Keratinocyte (primary cell): ENCODE results near the gene KSR2. TPM values are rescaled to one million over a fixed set of nuclear protein-coding genes. Genes with fewer than 3 reads are reported as not detected.

ENCODE experiments used
- DNase-seq: peaks from one replicate; pipeline ENCODE4 v3.0.0-alpha.2; 2011; ENCODE audit warnings: low read depth, missing footprints, low spot score
- FAIRE-seq: peaks from 2 replicates; lab custom pipeline; 2011; peaks lifted over from hg19 to GRCh38; lab: Jason Lieb, UNC
- H2AFZ ChIP-seq: 2 replicates; pipeline ENCODE4 v1.6.0; 2012; ENCODE audit warnings: low read length, control low read depth, inconsistent platforms; ENCODE audit not compliant: control insufficient read depth
- H3K27ac ChIP-seq: 2 replicates; pipeline ENCODE4 v1.5.1; 2011; ENCODE audit warnings: low read length; ENCODE audit not compliant: control insufficient read depth, insufficient read depth
- H3K27me3 ChIP-seq: 3 replicates; pipeline ENCODE4 v1.6.0; 2011; ENCODE audit warnings: low read length; ENCODE audit not compliant: control insufficient read depth, insufficient read depth; ENCODE audit errors: extremely low read depth
- H3K36me3 ChIP-seq, 2 experiments: 2 replicates in 1 of 2; 3 replicates in 1 of 2; pipeline ENCODE4 v1.5.1; 2011; ENCODE audit warnings: low read length in 2 of 2, mild to moderate bottlenecking in 1 of 2; ENCODE audit not compliant: control insufficient read depth in 2 of 2, insufficient read depth in 2 of 2; ENCODE audit errors: extremely low read depth in 1 of 2
- H3K4me1 ChIP-seq: 3 replicates; pipeline ENCODE4 v1.5.1; 2011; ENCODE audit warnings: low read length; ENCODE audit not compliant: control insufficient read depth, insufficient read depth; ENCODE audit errors: extremely low read depth
- H3K4me2 ChIP-seq: 3 replicates; pipeline ENCODE4 v1.6.0; 2011; ENCODE audit warnings: low read depth, low read length; ENCODE audit not compliant: control insufficient read depth, insufficient read depth; ENCODE audit errors: extremely low read depth
- H3K4me3 ChIP-seq, 3 experiments: fragments of 200-600 bp in 1 of 3; sonication (generic) in 1 of 3; 2 replicates in 2 of 3; 3 replicates in 1 of 3; pipeline ENCODE4 v1.5.1; 2011 to 2016; ENCODE audit warnings: low read length in 3 of 3, mild to moderate bottlenecking in 3 of 3, control low read depth in 2 of 3, inconsistent platforms in 1 of 3, low read depth in 1 of 3, mixed read lengths in 1 of 3, mixed run types in 1 of 3, moderate library complexity in 1 of 3; ENCODE audit not compliant: control insufficient read depth in 2 of 3, insufficient read depth in 2 of 3; ENCODE audit errors: extremely low read depth in 1 of 3
- H3K79me2 ChIP-seq: 2 replicates; pipeline ENCODE4 v1.6.0; 2012; ENCODE audit warnings: low read length; ENCODE audit not compliant: control insufficient read depth, insufficient read depth
- H3K9ac ChIP-seq: 3 replicates; pipeline ENCODE4 v1.6.0; 2011; ENCODE audit warnings: low read length; ENCODE audit not compliant: control insufficient read depth, insufficient read depth; ENCODE audit errors: extremely low read depth
- H3K9me1 ChIP-seq: 3 replicates; pipeline ENCODE4 v1.6.0; 2011; ENCODE audit warnings: low read length; ENCODE audit not compliant: control insufficient read depth, insufficient read depth; ENCODE audit errors: extremely low read depth
- H3K9me3 ChIP-seq: 2 replicates; pipeline ENCODE4 v1.5.1; 2012; ENCODE audit warnings: low read depth, low read length; ENCODE audit not compliant: control insufficient read depth
- H4K20me1 ChIP-seq: 3 replicates; pipeline ENCODE4 v1.6.0; 2011; ENCODE audit warnings: low read length; ENCODE audit not compliant: control insufficient read depth, insufficient read depth; ENCODE audit errors: extremely low read depth
- EZH2 ChIP-seq: IDR thresholded peaks from one replicate; pipeline ENCODE4 v1.6.1; 2012; ENCODE audit warnings: inconsistent platforms, mild to moderate bottlenecking, low read length, moderate library complexity
- dilution Hi-C: fragments of 300-500 bp; cut with MboI; formaldehyde crosslinking; loops from one replicate; pipeline ENCODE4 v1.7.0; 2020; ENCODE audit warnings: low sequenced_read_pairs; ENCODE audit not compliant: extremely low pct_ligation_motif_present
- polyA plus RNA-seq, 5 experiments: library from polyadenylated mRNA; depleted of rRNA in 3 of 5; stranded (reverse) in 3 of 5; stranded (forward) in 1 of 5; unstranded in 1 of 5; fragments of >200 nt; gene quantifications; 1 replicate in 1 of 5; 2 replicates in 3 of 5; 3 replicates in 1 of 5; pipeline versions ENCODE4 v1.2.1 to v1.2.3, GENCODE V29; 2011 to 2012; ENCODE audit warnings: missing spikeins in 2 of 5, low read depth in 1 of 5, low replicate concordance in 1 of 5
- TF ChIP-seq, protein P1 (sequence below), 3 experiments: IDR thresholded peaks in 1 of 3; conservative IDR thresholded peaks in 1 of 3; optimal IDR thresholded peaks in 1 of 3; 2 replicates in 2 of 3; 3 replicates in 1 of 3; pipeline versions ENCODE3 to v1.5.1; 2011; ENCODE audit warnings: low read length in 3 of 3, mild to moderate bottlenecking in 3 of 3, moderate library complexity in 2 of 3, control low read depth in 1 of 3, inconsistent platforms in 1 of 3; ENCODE audit not compliant: insufficient read depth in 2 of 3; ENCODE audit errors: extremely low read depth in 1 of 3

Gene KSR2
- polyA plus RNA-seq, 1 donor (not counting 4 experiments of a cell fraction or from before 2014, with no cell fraction given): 0.01 TPM

GRCh38 chr12:117498880-117499279 is 469.9 kb downstream of the KSR2 start:
- dilution Hi-C loops: no loop called here
- no peaks in the 10 kb centered on the region for H3K36me3 ChIP-seq
- no peak for FAIRE-seq

DNA sequence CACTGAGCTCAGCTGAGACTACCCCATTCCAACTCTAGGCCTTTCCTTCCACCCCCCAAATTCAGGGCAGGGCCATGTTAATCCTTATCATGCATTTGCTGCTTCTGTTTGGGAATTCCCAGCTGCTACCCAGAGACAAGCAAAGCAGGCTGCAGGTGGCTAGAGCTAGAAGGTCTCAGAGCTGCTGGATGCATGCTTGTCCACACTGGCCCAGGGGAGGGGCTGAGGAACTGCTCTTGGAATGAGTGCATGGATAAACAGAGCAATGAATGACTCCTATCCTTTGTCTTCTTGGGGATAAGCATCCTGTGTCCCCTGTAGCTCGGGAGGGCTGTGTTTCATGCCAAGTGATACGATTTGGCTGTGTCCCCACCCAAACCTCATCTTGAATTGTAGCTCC is 470.5 kb downstream of the KSR2 start:
- Histone ChIP-seq H2AFZ (no peak overlapping the region), H3K4me1 (no peaks in the 10 kb centered on the region), H3K4me3 (no peak overlapping the region), H3K9me3 (no peaks in the 10 kb centered on the region), H3K79me2 (no peaks in the 10 kb centered on the region), H3K27me3 (no peaks in the 10 kb centered on the region), H3K36me3 (no peaks in the 10 kb centered on the region), H3K9me1 (no peaks in the 10 kb centered on the region), H4K20me1 (no peaks in the 10 kb centered on the region), H3K27ac (no peak overlapping the region), H3K4me2 (no peak overlapping the region), H3K9ac (no peak overlapping the region)
- dilution Hi-C loops: no loop called here
- FAIRE-seq: no peak
- TF ChIP-seq EZH2: no peak
- TF ChIP-seq, protein P1, sequence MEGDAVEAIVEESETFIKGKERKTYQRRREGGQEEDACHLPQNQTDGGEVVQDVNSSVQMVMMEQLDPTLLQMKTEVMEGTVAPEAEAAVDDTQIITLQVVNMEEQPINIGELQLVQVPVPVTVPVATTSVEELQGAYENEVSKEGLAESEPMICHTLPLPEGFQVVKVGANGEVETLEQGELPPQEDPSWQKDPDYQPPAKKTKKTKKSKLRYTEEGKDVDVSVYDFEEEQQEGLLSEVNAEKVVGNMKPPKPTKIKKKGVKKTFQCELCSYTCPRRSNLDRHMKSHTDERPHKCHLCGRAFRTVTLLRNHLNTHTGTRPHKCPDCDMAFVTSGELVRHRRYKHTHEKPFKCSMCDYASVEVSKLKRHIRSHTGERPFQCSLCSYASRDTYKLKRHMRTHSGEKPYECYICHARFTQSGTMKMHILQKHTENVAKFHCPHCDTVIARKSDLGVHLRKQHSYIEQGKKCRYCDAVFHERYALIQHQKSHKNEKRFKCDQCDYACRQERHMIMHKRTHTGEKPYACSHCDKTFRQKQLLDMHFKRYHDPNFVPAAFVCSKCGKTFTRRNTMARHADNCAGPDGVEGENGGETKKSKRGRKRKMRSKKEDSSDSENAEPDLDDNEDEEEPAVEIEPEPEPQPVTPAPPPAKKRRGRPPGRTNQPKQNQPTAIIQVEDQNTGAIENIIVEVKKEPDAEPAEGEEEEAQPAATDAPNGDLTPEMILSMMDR (optimal IDR thresholded peaks at IDR 0.05 in 1 of 3, IDR thresholded peaks at IDR 0.05 in 1 of 3, conservative IDR thresholded peaks at IDR 0.05 in 1 of 3; ENCODE audit: extremely low read depth in 1 of 3, insufficient read depth in 2 of 3, low read length in 3 of 3): no peak
- no peak for DNase-seq

More at GRCh38 chr12:117498880-117499279, 469.9 kb downstream of the KSR2 start:
- Histone ChIP-seq H3K4me1 (no peaks in the 10 kb centered on the region), H3K27me3 (no peaks in the 10 kb centered on the region), H3K79me2 (no peaks in the 10 kb centered on the region), H3K4me2 (no peak overlapping the region), H4K20me1 (no peaks in the 10 kb centered on the region), H3K9me1 (no peaks in the 10 kb centered on the region), H2AFZ (no peak overlapping the region), H3K27ac (no peak overlapping the region), H3K9ac (no peak overlapping the region), H3K4me3 (no peak overlapping the region), H3K9me3 (no peaks in the 10 kb centered on the region)
- no peak for DNase-seq
- TF ChIP-seq EZH2: no peak
- TF ChIP-seq, protein P1 (optimal IDR thresholded peaks at IDR 0.05 in 1 of 3, IDR thresholded peaks at IDR 0.05 in 1 of 3, conservative IDR thresholded peaks at IDR 0.05 in 1 of 3; ENCODE audit: extremely low read depth in 1 of 3, insufficient read depth in 2 of 3, low read length in 3 of 3): no peak
